Hematopoietic multipotent progenitor cell treated with erythropoietin and hydrocortisone succinate and interleukin-3 and kit ligand, for 8 days (in vitro differentiated cells): ENCODE results near the gene HIPK2.

Source experiments
- DNase-seq: peaks from one replicate; pipeline ENCODE4 v3.0.0-alpha.2; 2015

The HIPK2 gene

GRCh38 chr7:139777948-139778841, at the start of gene HIPK2:
TSS of gene HIPK2 (minus strand) at chr7:139777998. CDS start at chr7:139777623, 375 bp downstream.
- DNase-seq, result peak; percentile 57

GRCh38 chr7:139827042-139827441, 49.2 kb upstream of the HIPK2 start:
- no peak for DNase-seq

DNA sequence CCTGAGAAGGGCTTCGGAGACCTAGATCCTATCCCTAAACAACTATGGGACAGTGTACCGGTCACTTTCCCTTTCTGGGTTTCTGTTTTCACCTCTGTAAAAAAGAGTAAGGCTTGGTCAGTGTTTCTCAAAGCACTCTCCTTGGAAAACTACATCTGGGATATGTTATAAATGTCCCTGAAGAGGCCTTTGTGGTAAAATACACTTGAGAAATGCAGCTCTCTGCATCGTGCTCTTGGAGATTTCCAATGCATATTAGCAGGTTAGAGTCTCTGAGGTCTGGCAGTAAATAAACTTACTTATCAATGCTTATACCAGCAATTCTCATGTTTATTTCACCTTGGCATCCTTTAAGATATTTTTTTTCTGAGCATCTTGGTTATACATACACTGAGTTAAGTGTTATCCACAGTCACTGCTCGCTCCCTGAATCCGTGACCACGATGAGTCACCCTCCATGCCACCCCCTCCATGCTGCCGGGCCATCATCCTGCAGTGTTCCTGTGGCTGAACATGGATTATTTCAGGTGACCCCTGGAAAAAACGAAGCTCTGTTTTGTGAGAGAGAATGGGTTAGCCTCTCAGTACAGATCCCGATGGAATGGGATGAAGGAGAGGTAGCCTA, 48.0 kb upstream of the HIPK2 start:
- no peak for DNase-seq

- no peak for DNase-seq
These were observed 46.2 kb upstream of the HIPK2 start for GRCh38 chr7:139823959-139824521.

DNA sequence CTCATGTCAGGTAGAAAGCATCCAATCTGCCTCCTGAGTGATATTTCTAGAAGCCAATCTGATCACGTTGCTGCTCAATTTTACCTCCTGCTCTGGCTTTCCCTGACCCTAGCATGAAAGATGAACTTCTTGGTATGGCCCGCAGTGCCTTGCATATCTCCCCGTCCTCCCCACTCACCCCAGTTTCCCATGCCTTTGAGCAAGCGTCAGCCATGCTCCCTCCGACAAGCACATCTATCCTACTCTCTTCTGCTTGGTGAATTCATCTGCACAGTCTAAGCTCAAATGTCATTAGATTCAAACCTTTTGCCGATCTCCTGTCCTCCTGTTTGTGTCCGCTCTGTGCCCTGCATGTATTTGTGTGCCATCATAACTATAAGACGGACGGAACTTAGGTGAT, 45.1 kb upstream of the HIPK2 start:
- DNase-seq, result no peak

GRCh38 chr7:139821349-139822105, 43.7 kb upstream of the HIPK2 start:
- DNase-seq, result peak; percentile 45

DNA sequence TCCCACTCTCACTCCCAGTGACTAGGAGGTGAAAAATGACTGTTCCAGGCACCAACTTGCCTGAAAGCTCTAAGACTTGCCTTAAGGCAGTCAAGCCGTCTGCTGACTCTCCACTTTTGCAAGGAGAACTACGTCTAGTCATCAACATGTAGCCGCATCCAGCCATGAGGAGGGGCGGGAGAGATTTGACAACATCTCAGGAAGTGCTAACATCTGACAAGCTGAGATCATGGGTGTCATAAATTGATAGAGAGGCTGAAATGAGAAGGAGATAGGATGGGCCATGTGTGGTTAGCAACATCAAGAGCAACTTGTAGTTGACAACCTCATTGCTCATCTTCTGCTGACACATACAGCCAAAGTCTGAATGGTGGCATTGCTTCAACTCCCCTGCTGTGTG, 42.3 kb upstream of the HIPK2 start:
- no peak for DNase-seq

GRCh38 chr7:139817249-139817648, 39.5 kb upstream of the HIPK2 start:
- peak; percentile 65 for DNase-seq

- DNase-seq, result no peak
These were observed 35.9 kb upstream of the HIPK2 start for GRCh38 chr7:139813689-139814088.

- DNase-seq, result no peak
These were observed 35.4 kb upstream of the HIPK2 start for GRCh38 chr7:139813151-139813550.

DNA sequence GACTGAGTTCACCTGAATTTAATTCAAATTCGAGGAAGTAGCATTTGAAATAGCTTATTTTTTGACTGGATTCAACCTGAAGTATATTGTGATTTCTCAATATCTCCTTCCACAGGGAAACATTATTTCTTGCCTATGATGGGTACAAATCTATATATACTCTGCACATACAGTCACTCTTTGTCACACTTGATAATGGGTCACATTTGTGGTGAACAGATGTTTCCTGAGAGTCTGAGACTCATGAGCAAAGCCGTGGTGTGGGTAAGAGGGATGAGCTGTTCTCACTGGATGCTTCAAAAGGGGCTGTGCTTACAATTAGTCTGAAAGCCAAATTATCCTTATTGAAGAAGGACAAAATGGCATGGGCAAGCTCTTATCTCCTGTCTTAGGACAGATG, 33.3 kb upstream of the HIPK2 start:
- DNase-seq, result no peak

- DNase-seq, result no peak
These were observed 31.1 kb upstream of the HIPK2 start for GRCh38 chr7:139808846-139809442.

DNA sequence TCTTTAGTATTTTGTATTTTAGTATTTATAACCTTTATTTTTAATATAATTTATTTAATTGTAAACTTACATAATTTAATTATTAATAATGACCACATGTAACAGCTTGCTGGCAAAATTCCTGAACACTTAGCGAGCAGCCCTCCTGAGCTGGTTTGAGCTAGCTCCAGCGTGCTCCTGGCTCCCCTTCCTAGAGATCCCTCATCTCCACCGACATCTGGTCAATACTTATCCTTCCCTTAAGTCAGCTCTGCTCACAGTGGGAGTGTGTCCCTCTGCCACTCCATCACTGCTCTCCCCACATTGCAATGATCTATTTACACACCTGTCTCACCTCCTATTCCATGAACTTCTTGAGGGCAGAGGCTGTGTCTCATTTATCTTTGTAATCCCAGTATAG, 30.6 kb upstream of the HIPK2 start:
- no peak for DNase-seq

DNA sequence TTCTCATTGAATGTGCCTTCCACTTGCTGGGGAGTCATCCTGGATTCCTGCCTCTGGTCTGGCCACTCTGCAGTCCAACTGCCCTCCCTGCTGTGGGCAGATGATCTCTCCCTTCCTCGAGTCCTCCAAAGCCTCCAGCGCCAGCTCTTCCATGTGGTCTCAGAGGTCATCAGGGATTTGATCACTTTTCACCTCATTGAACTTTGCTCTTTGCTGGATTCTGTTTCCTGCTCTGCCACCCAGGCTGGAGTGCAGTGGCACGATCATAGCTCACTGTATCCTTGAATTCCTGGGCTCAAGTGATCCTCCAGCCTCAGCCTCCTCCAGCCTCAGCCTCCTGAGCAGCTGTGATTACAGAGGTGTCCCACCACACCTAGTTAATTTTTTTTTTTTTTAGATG, 29.2 kb upstream of the HIPK2 start:
- DNase-seq, result no peak

DNA sequence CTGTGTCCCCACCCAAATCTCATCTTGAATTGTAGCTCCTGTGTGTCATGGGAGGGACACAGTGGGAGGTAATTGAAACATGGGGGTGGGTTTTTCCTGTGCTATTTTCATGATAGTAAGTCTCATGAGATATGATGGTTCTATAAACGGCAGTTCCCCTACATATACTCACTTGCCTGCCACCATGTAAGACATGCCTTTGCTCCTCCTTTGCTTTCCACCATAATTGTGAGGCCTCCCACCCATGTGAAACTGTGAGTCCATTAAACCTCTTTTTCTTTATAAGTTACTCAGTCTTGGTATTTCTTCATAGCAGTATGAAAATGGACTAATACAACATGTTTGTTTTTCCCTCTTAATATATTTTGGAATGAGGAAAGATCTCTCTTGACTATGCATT, 26.8 kb upstream of the HIPK2 start:
- DNase-seq, result no peak

DNA sequence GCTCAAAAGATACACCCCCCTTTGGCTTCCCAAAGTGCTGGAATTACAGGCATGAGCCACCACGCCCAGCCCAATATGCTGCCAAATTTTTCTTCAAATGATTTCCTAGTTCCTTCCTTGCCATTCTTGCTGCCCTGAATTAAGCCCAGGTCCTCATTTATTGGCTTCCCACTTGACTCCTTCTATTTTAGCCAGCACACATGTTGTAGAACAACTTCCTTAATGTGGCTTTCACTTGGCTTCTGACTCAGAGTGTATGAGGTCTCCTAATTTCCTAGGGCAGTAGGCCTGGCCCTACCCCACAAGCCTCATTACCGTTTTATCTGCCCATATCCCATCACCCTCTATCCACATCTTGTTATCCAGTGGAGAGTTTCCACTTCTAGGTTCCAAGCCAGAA, 21.8 kb upstream of the HIPK2 start:
- no peak for DNase-seq

GRCh38 chr7:139798892-139799291, 21.1 kb upstream of the HIPK2 start:
- no peak for DNase-seq

GRCh38 chr7:139798221-139798620, 20.4 kb upstream of the HIPK2 start:
- DNase-seq, result no peak

- no peak for DNase-seq
These were observed 19.8 kb upstream of the HIPK2 start for GRCh38 chr7:139797607-139798006.

DNA sequence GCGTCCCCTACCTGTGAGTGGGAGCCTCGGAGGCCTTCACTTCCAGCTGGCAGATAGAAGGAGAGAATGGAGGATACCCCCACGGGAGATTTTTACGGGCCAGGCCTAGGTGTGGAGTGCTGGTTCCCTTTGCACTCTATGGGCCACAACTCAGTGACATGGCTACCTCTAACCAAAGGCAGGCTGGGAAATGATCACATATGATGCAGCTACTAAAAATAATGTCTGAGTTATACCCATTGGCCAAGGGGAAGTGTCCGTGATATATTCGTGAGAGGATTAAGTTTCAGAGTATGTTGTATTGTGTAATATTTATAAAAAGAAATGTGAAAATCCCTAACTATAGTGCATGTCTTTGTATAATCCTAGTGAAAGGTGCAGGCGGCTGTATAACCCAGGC, 13.5 kb upstream of the HIPK2 start:
- DNase-seq, result no peak

DNA sequence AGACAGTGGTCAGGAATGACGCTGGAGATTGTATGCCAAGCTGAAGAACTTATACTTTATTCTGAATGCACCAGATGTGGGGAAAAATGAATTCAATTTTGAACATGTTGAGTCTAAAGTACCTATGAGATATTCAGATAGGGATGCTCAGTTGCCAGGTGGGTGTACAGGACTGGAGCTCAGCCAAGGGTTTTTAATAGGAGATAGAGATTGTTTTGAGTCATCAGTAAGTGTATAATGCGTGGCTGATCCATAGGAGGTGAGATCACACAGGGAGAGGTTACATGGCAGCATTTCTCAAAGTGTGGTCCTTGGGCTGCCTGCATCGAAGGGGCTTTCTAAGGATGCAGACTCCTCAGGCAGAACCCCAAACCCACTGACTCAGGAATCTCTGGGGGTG, 6.8 kb upstream of the HIPK2 start:
- no peak for DNase-seq

GRCh38 chr7:139783647-139784385, 6.0 kb upstream of the HIPK2 start:
- peak; percentile 26 for DNase-seq
